Endothelial cell (in vitro differentiated cells): Measurements from ENCODE around the gene EDNRA. TPM values are rescaled to one million over a fixed set of nuclear protein-coding genes. Genes with fewer than 3 reads are reported as not detected.

Experiments
- DNase-seq: peaks from one replicate; pipeline ENCODE4 v3.0.0; 2021; ENCODE audit warnings: low spot score
- H3K27ac Mint-ChIP-seq: one replicate; pipeline ENCODE4 v1.8.0; 2021; ENCODE audit warnings: mixed read lengths, inconsistent platforms; ENCODE audit not compliant: unreplicated experiment
- H3K27me3 Mint-ChIP-seq: one replicate; pipeline ENCODE4 v1.8.0; 2021; ENCODE audit warnings: mild to moderate bottlenecking, moderate library complexity, mixed read lengths, inconsistent platforms; ENCODE audit not compliant: unreplicated experiment
- H3K36me3 Mint-ChIP-seq: one replicate; pipeline ENCODE4 v1.8.0; 2021; ENCODE audit warnings: mild to moderate bottlenecking, low read depth, mixed read lengths, inconsistent platforms; ENCODE audit not compliant: unreplicated experiment
- H3K4me1 Mint-ChIP-seq: one replicate; pipeline ENCODE4 v1.8.0; 2021; ENCODE audit warnings: mild to moderate bottlenecking, mixed read lengths, inconsistent platforms; ENCODE audit not compliant: unreplicated experiment
- H3K4me3 Mint-ChIP-seq: one replicate; pipeline ENCODE4 v1.8.0; 2021; ENCODE audit warnings: mild to moderate bottlenecking, mixed read lengths, inconsistent platforms; ENCODE audit not compliant: unreplicated experiment
- H3K9me3 Mint-ChIP-seq: one replicate; pipeline ENCODE4 v1.8.0; 2021; ENCODE audit warnings: mixed read lengths, inconsistent platforms; ENCODE audit not compliant: unreplicated experiment
- total RNA-seq: library from RNA; stranded (reverse); fragmentation: NEBNext Ultra II Directional; extraction: Animal tissue kit (Norgen Biotek cat#: 25700); gene quantifications from one replicate; pipeline ENCODE4 v1.2.1, GENCODE V29; 2021; ENCODE audit not compliant: unreplicated experiment
- TF ChIP-seq, protein P1 (sequence below): fragments of 200-600 bp; sonication (generic); IDR thresholded peaks from one replicate; pipeline ENCODE4 v1.5.0; 2021; ENCODE audit warnings: antibody characterized with exemption; ENCODE audit not compliant: unreplicated experiment

Gene EDNRA
- total RNA-seq, 1 donor from 2014 or later = 0.23 TPM

GRCh38 chr4:147456706-147457105, 24.2 kb upstream of the EDNRA start:
- no peaks in the 10 kb centered on the region for H3K9me3 Mint-ChIP-seq
- DNase-seq = no peak
- TF ChIP-seq, protein P1, sequence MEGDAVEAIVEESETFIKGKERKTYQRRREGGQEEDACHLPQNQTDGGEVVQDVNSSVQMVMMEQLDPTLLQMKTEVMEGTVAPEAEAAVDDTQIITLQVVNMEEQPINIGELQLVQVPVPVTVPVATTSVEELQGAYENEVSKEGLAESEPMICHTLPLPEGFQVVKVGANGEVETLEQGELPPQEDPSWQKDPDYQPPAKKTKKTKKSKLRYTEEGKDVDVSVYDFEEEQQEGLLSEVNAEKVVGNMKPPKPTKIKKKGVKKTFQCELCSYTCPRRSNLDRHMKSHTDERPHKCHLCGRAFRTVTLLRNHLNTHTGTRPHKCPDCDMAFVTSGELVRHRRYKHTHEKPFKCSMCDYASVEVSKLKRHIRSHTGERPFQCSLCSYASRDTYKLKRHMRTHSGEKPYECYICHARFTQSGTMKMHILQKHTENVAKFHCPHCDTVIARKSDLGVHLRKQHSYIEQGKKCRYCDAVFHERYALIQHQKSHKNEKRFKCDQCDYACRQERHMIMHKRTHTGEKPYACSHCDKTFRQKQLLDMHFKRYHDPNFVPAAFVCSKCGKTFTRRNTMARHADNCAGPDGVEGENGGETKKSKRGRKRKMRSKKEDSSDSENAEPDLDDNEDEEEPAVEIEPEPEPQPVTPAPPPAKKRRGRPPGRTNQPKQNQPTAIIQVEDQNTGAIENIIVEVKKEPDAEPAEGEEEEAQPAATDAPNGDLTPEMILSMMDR = no peak
- H3K36me3 Mint-ChIP-seq = no peaks in the 10 kb centered on the region
- H3K27me3 Mint-ChIP-seq = no peaks in the 10 kb centered on the region
- no peak overlapping the region for H3K4me3 Mint-ChIP-seq
- H3K4me1 Mint-ChIP-seq = peaks cover 3% of the 10 kb centered on the region
- H3K27ac Mint-ChIP-seq = no peak overlapping the region

GRCh38 chr4:147461161-147461560, 19.7 kb upstream of the EDNRA start:
- Mint-ChIP-seq H3K27me3 (no peaks in the 10 kb centered on the region), H3K4me1 (no peaks in the 10 kb centered on the region), H3K4me3 (no peak overlapping the region), H3K27ac (no peak overlapping the region), H3K36me3 (no peaks in the 10 kb centered on the region), H3K9me3 (no peaks in the 10 kb centered on the region)
- DNase-seq = no peak
- TF ChIP-seq, protein P1 = no peak

DNA sequence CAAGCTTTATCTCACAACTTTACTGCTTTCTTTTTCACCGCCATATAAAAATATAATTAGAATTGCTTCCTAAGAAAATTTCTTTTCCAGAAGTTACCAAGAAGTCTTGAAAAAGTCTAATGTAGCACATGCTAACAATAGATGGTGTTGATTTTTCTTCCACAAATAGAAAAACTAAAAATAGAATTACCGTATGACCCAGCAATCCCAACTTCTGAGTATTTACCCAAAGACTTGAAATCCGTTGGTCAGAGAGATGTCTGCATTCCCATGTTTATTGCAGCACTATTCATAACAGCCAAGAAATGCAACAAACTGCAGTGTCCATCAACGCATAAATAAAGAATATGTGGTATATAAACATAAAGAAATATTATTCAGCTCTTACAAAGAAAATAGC, 17.8 kb upstream of the EDNRA start:
- Mint-ChIP-seq H3K4me1 (no peaks in the 10 kb centered on the region), H3K27me3 (no peaks in the 10 kb centered on the region), H3K36me3 (no peaks in the 10 kb centered on the region), H3K4me3 (no peak overlapping the region), H3K9me3 (no peaks in the 10 kb centered on the region), H3K27ac (no peak overlapping the region)
- TF ChIP-seq, protein P1 = no peak
- no peak for DNase-seq

GRCh38 chr4:147465461-147465860, 15.4 kb upstream of the EDNRA start:
- no peak overlapping the region for H3K27ac Mint-ChIP-seq
- no peaks in the 10 kb centered on the region for H3K27me3 Mint-ChIP-seq
- H3K4me3 Mint-ChIP-seq = no peak overlapping the region
- no peak for DNase-seq
- H3K4me1 Mint-ChIP-seq = no peaks in the 10 kb centered on the region
- H3K36me3 Mint-ChIP-seq = no peaks in the 10 kb centered on the region
- TF ChIP-seq, protein P1 = no peak
- no peaks in the 10 kb centered on the region for H3K9me3 Mint-ChIP-seq

GRCh38 chr4:147477439-147477838, 3.5 kb upstream of the EDNRA start:
- H3K4me3 Mint-ChIP-seq = no peak overlapping the region
- H3K27me3 Mint-ChIP-seq = peaks cover 4% of the 10 kb centered on the region
- no peaks in the 10 kb centered on the region for H3K9me3 Mint-ChIP-seq
- H3K4me1 Mint-ChIP-seq = peaks cover 3% of the 10 kb centered on the region
- no peak for DNase-seq
- TF ChIP-seq, protein P1 = no peak
- no peak overlapping the region for H3K27ac Mint-ChIP-seq
- no peaks in the 10 kb centered on the region for H3K36me3 Mint-ChIP-seq
